NT2/D1 (cell line): ENCODE results near the gene BICC1.

Experiments used
- DNase-seq: peaks from one replicate; pipeline ENCODE4 v3.0.0-alpha.2; 2011; ENCODE audit warnings: low read depth, low spot score
- H3K27me3 ChIP-seq: 2 replicates; pipeline ENCODE4 v1.6.0; 2011; ENCODE audit warnings: mild to moderate bottlenecking; ENCODE audit not compliant: insufficient read length, insufficient read depth
- H3K36me3 ChIP-seq: 2 replicates; pipeline ENCODE4 v1.6.1; 2011; ENCODE audit warnings: mild to moderate bottlenecking, low read length, mixed read lengths; ENCODE audit not compliant: insufficient read depth, insufficient read length
- H3K4me1 ChIP-seq: 2 replicates; pipeline ENCODE4 v1.5.1; 2011; ENCODE audit not compliant: insufficient read depth, insufficient read length
- H3K4me3 ChIP-seq: 2 replicates; pipeline ENCODE4 v1.5.1; 2011; ENCODE audit warnings: low read depth; ENCODE audit not compliant: insufficient read length
- H3K9ac ChIP-seq: 2 replicates; pipeline ENCODE4 v1.6.0; 2011; ENCODE audit warnings: low read depth; ENCODE audit not compliant: insufficient read length
- H3K9me3 ChIP-seq: 2 replicates; pipeline ENCODE4 v1.5.1; 2011; ENCODE audit warnings: mild to moderate bottlenecking, low read length; ENCODE audit not compliant: insufficient read depth
- SUZ12 ChIP-seq: IDR thresholded peaks from 2 replicates; pipeline ENCODE4 v1.6.1; 2011; ENCODE audit not compliant: insufficient read length, insufficient read depth; ENCODE audit errors: extremely low read depth
- YY1 ChIP-seq: IDR thresholded peaks from 2 replicates; pipeline ENCODE4 v1.6.1; 2011; ENCODE audit not compliant: insufficient read length, insufficient read depth
- ZNF274 ChIP-seq: IDR thresholded peaks from 2 replicates; pipeline ENCODE4 v1.6.1; 2011; ENCODE audit warnings: mild to moderate bottlenecking, low read depth, low read length

BICC1 gene

GRCh38 chr10:58827381-58827780 is 314.7 kb downstream of the BICC1 start:
- Histone ChIP-seq H3K36me3 (no peaks in the 10 kb centered on the region), H3K4me3 (no peak overlapping the region), H3K9ac (no peak overlapping the region), H3K27me3 (no peaks in the 10 kb centered on the region), H3K4me1 (no peaks in the 10 kb centered on the region), H3K9me3 (no peaks in the 10 kb centered on the region)
- TF ChIP-seq YY1 (no peak), ZNF274 (no peak), SUZ12 (no peak)
- DNase-seq, result no peak

DNA sequence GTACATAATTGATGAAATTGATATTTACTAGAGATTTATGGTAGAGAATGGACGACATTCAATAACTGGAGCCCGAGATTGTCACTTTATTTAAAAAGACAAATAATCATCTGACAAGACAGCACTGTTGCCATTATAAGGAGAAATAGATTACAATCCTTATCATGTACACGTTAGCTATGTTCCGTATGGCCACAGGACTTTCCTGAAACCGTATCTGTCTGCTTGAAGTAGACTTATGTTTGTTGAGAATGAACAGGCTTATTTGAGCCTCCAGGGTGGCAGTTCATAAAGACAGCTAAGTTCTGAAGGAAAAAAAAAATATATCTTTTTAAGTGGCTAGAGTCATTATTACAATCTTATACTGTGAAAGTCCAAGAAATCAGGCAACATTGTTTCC is 317.2 kb downstream of the BICC1 start:
- no peaks in the 10 kb centered on the region for H3K9me3 ChIP-seq
- H3K36me3 ChIP-seq, result no peaks in the 10 kb centered on the region
- TF ChIP-seq SUZ12, result no peak
- no peak for TF ChIP-seq YY1
- TF ChIP-seq ZNF274, result no peak
- DNase-seq, result no peak
- H3K4me3 ChIP-seq, result no peak overlapping the region
- no peaks in the 10 kb centered on the region for H3K27me3 ChIP-seq
- H3K9ac ChIP-seq, result no peak overlapping the region
- no peaks in the 10 kb centered on the region for H3K4me1 ChIP-seq

GRCh38 chr10:58830697-58831096 is 318.0 kb downstream of the BICC1 start:
- Histone ChIP-seq H3K27me3 (no peaks in the 10 kb centered on the region), H3K9ac (no peak overlapping the region), H3K36me3 (no peaks in the 10 kb centered on the region), H3K4me1 (no peaks in the 10 kb centered on the region), H3K4me3 (no peak overlapping the region), H3K9me3 (no peaks in the 10 kb centered on the region)
- DNase-seq, result no peak
- no peak for TF ChIP-seq ZNF274
- TF ChIP-seq SUZ12, result no peak
- no peak for TF ChIP-seq YY1

- Histone ChIP-seq H3K36me3 (no peaks in the 10 kb centered on the region), H3K27me3 (no peaks in the 10 kb centered on the region), H3K9ac (no peak overlapping the region), H3K4me1 (no peaks in the 10 kb centered on the region), H3K9me3 (no peaks in the 10 kb centered on the region), H3K4me3 (no peak overlapping the region)
- no peak for DNase-seq
- TF ChIP-seq YY1 (no peak), SUZ12 (no peak), ZNF274 (no peak)
These were observed 321.3 kb downstream of the BICC1 start for GRCh38 chr10:58833771-58834561.

DNA sequence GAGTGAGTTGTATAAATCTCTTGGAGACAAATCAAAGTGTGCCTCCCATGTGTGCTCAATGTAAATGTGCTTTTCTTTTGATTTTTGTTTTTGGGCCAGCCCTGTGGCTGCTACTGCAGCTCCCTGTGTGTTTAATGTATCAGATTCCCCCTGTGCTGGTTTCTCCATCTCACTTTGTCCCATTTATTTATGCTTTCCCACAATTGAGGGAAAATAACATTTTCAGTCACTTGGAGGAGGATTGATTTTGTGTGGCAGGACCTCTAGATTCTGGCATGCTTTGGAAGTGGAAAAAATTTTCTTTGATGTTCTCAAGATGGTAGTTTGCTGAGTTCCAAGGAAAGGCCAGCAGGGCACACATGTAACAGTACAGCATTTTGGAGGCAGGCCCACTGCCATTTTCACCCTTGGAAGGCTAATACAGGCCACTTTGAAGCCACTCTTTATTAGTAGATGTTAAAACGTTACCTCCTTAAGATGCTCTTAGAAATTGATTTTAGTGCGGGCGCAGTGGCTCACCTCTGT is 323.6 kb downstream of the BICC1 start:
- no peaks in the 10 kb centered on the region for H3K9me3 ChIP-seq
- no peak for TF ChIP-seq ZNF274
- TF ChIP-seq YY1, result no peak
- no peak for TF ChIP-seq SUZ12
- no peaks in the 10 kb centered on the region for H3K36me3 ChIP-seq
- no peak overlapping the region for H3K9ac ChIP-seq
- no peaks in the 10 kb centered on the region for H3K4me1 ChIP-seq
- H3K4me3 ChIP-seq, result no peak overlapping the region
- no peak for DNase-seq
- no peaks in the 10 kb centered on the region for H3K27me3 ChIP-seq

DNA sequence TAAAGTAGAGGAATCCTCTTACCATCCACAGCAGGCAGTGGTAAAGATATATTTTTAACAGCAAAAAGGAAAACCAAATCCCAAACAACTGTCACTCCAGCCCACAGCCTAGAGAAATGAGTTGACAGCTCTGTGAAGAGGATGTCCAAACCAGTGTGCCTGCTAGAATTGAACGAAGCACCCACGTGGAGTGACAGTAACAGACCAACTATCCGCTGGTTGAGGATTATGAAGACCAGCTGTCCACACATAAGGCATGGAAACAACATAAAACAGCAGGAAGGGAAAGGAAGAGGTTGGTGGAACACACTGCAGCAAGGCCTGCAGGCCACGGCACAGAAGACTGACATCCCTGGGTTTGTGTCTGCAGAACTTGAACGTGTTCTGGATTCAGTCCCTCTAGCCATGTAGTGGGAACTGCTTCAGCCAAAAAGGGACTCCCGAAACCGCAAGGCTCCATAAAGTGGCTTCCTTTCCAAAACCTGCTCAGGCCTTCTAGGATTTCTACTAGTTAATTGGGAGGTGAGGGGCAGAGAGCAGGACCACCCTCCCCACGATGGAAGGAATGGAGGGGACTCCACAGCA is 324.4 kb downstream of the BICC1 start:
- H3K9me3 ChIP-seq, result no peaks in the 10 kb centered on the region
- TF ChIP-seq YY1 (no peak), ZNF274 (no peak), SUZ12 (no peak)
- no peak overlapping the region for H3K4me3 ChIP-seq
- no peak overlapping the region for H3K9ac ChIP-seq
- no peak for DNase-seq
- H3K27me3 ChIP-seq, result no peaks in the 10 kb centered on the region
- H3K4me1 ChIP-seq, result no peaks in the 10 kb centered on the region
- H3K36me3 ChIP-seq, result no peaks in the 10 kb centered on the region

GRCh38 chr10:58837826-58838225 is 325.2 kb downstream of the BICC1 start:
- H3K4me1 ChIP-seq, result no peaks in the 10 kb centered on the region
- H3K9me3 ChIP-seq, result no peaks in the 10 kb centered on the region
- H3K36me3 ChIP-seq, result no peaks in the 10 kb centered on the region
- DNase-seq, result no peak
- no peaks in the 10 kb centered on the region for H3K27me3 ChIP-seq
- TF ChIP-seq ZNF274 (no peak), YY1 (no peak), SUZ12 (no peak)
- no peak overlapping the region for H3K4me3 ChIP-seq
- H3K9ac ChIP-seq, result no peak overlapping the region
